SH-SY5Y (cell line): ENCODE measurements around the gene IGF1R.

Experiments
- GATA2 ChIP-seq: IDR thresholded peaks from 2 replicates; pipeline ENCODE4 v1.6.1; 2011; ENCODE audit warnings: mild to moderate bottlenecking, low read depth, low read length
- GATA3 ChIP-seq: IDR thresholded peaks from 2 replicates; pipeline ENCODE4 v1.6.1; 2011; ENCODE audit warnings: low read depth, mild to moderate bottlenecking, low read length, moderate library complexity

DNA sequence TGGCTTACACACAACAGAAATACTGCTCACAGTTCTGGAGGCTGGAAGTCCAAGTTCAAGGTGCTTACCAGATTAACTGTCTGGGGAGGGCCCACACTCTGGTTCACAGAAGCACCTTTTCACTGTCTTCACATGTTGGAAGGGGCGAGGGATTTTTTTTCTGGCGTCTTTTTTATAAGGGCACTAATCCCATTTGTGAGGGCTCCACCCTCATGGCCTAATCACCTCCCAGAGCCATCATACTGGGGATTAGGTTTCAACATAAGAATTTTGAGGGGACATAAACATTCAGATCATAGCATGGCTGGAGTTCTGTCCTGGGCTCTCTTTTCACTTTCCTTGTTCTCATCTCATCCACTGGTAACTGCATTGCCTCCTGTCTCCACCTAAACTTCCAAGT lies 63.5 kb downstream of the IGF1R start:
- TF ChIP-seq GATA2: no peak
- no peak for TF ChIP-seq GATA3
